RWPE2 (cell line): Measurements from ENCODE around the gene AKAP7.
"Not testable (repeated sequence)": the region's sequence is repeated elsewhere in the genome, so short reads cannot be mapped to it uniquely, and the experiment has no call there.

Source experiments
- ATAC-seq: fragments of 200-7000 bp; cut with Tn5 transposase; 3 replicates; pipeline ENCODE4 v1.9.1; 2021; ENCODE audit warnings: low read depth
- DNase-seq: peaks from one replicate; pipeline ENCODE4 v3.0.0-alpha.2; 2020; ENCODE audit warnings: low spot score
- H3K27ac ChIP-seq: fragments of 450-650 bp; 2 replicates; pipeline ENCODE4 v1.5.1; 2017; ENCODE audit warnings: mild to moderate bottlenecking; ENCODE audit not compliant: poor library complexity, severe bottlenecking
- H3K27me3 ChIP-seq: fragments of 250-450 bp; sonication (Bioruptor Pico); 2 replicates; pipeline ENCODE4 v1.5.1; 2021; ENCODE audit warnings: mild to moderate bottlenecking, moderate library complexity; ENCODE audit not compliant: insufficient read depth, poor library complexity, severe bottlenecking
- H3K36me3 ChIP-seq: fragments of 250-450 bp; sonication (Bioruptor Pico); 2 replicates; pipeline ENCODE4 v1.5.1; 2020; ENCODE audit warnings: low read depth, mild to moderate bottlenecking, moderate library complexity
- H3K4me1 ChIP-seq: fragments of 250-450 bp; sonication (Bioruptor Pico); 2 replicates; pipeline ENCODE4 v1.5.1; 2021; ENCODE audit warnings: mild to moderate bottlenecking, moderate library complexity; ENCODE audit not compliant: insufficient read depth, poor library complexity, severe bottlenecking
- H3K4me3 ChIP-seq: fragments of 250-450 bp; sonication (Bioruptor Pico); 2 replicates; pipeline ENCODE4 v1.5.1; 2021; ENCODE audit warnings: mild to moderate bottlenecking, moderate library complexity; ENCODE audit not compliant: severe bottlenecking
- H3K9me3 ChIP-seq: fragments of 250-450 bp; sonication (Bioruptor Pico); 2 replicates; pipeline ENCODE4 v1.5.1; 2021; ENCODE audit warnings: mild to moderate bottlenecking, moderate library complexity; ENCODE audit not compliant: severe bottlenecking
- CTCF ChIP-seq: fragments of 450-650 bp; IDR thresholded peaks from one replicate; pipeline ENCODE4 v1.5.1; 2017; ENCODE audit warnings: mild to moderate bottlenecking, moderate library complexity; ENCODE audit not compliant: poor library complexity, severe bottlenecking

The AKAP7 gene

GRCh38 chr6:131135244-131136020, at the start of gene AKAP7:
AKAP7 (plus strand) TSS chr6:131135467; CDS start chr6:131135764, 297 bp downstream.
- H3K27me3 ChIP-seq = no peaks in the 10 kb centered on the region
- peaks cover 3% of the 10 kb centered on the region for H3K4me1 ChIP-seq
- peak; percentile 71 for DNase-seq
- ATAC-seq = peak; percentile 77
- TF ChIP-seq CTCF = no peak
- peak within 1 kb of the TSS; percentile 75 for H3K4me3 ChIP-seq
- H3K36me3 ChIP-seq = no peaks in the 10 kb centered on the region
- no peaks in the 10 kb centered on the region for H3K9me3 ChIP-seq
- H3K27ac ChIP-seq = peak within 1 kb of the TSS; percentile 39

- ATAC-seq, H3K9me3 ChIP-seq, H3K4me3 ChIP-seq, H3K27me3 ChIP-seq, H3K36me3 ChIP-seq, H3K4me1 ChIP-seq, H3K27ac ChIP-seq, DNase-seq: not testable (repeated sequence)
Measured at GRCh38 chr6:131090339-131090738, 44.9 kb upstream of the AKAP7 start.

- H3K27ac ChIP-seq, H3K4me3 ChIP-seq, DNase-seq, H3K4me1 ChIP-seq, ATAC-seq, H3K9me3 ChIP-seq, H3K36me3 ChIP-seq, H3K27me3 ChIP-seq: not testable (repeated sequence)
Measured at GRCh38 chr6:131091944-131092343, 43.3 kb upstream of the AKAP7 start.

GRCh38 chr6:131093334-131093733, 41.9 kb upstream of the AKAP7 start:
- Histone ChIP-seq H3K27ac (no peak overlapping the region), H3K4me3 (no peak overlapping the region), H3K9me3 (no peaks in the 10 kb centered on the region), H3K27me3 (no peaks in the 10 kb centered on the region), H3K4me1 (no peaks in the 10 kb centered on the region), H3K36me3 (no peaks in the 10 kb centered on the region)
- ATAC-seq (no peak), DNase-seq (no peak)
- TF ChIP-seq CTCF = no peak

GRCh38 chr6:131096786-131097185, 38.5 kb upstream of the AKAP7 start:
- Histone ChIP-seq H3K4me1 (peaks cover under 1% of the 10 kb centered on the region), H3K27ac (no peak overlapping the region), H3K36me3 (no peaks in the 10 kb centered on the region), H3K9me3 (no peaks in the 10 kb centered on the region), H3K4me3 (no peak overlapping the region), H3K27me3 (no peaks in the 10 kb centered on the region)
- no peak for DNase-seq
- ATAC-seq = no peak
- no peak for TF ChIP-seq CTCF
